Measurements from ENCODE around the gene GALNT17. TPM values are rescaled to one million over a fixed set of nuclear protein-coding genes. Genes with fewer than 3 reads are reported as not detected.

The GALNT17 gene
- total RNA-seq, 3 donors from 2014 or later = 1.2 to 9.9 (median 3.3) TPM

- intact Hi-C loops (cut with DNase I; ENCODE audit: low total_unique reads) = no loop called here
- no peaks in the 10 kb centered on the region for H3K27me3 ChIP-seq
- no peak for DNase-seq (ENCODE audit: low spot score in 2 of 2)
- no peaks in the 10 kb centered on the region for H3K4me1 ChIP-seq
- H3K27ac ChIP-seq = no peak overlapping the region
- peaks cover 0 to 6% of the 10 kb centered on the region in 2 donors for H3K9me3 ChIP-seq
- no peaks in the 10 kb centered on the region for H3K36me3 ChIP-seq
- H3K4me3 ChIP-seq = no peak overlapping the region
- TF ChIP-seq POLR2AphosphoS5 (IDR thresholded peaks at IDR 0.05) = no peak
- no peak for TF ChIP-seq CTCF (IDR thresholded peaks at IDR 0.05)
- no peak for TF ChIP-seq POLR2A (IDR thresholded peaks at IDR 0.05)
Measured at GRCh38 chr7:71313553-71313952, 181.6 kb downstream of the GALNT17 start.

GRCh38 chr7:71320916-71321315 lies 189.0 kb downstream of the GALNT17 start:
- Histone ChIP-seq H3K9me3 (no peaks in the 10 kb centered on the region), H3K4me3 (no peak overlapping the region), H3K36me3 (no peaks in the 10 kb centered on the region), H3K27me3 (no peaks in the 10 kb centered on the region), H3K4me1 (no peaks in the 10 kb centered on the region), H3K27ac (no peak overlapping the region)
- DNase-seq (ENCODE audit: low spot score in 2 of 2) = no peak
- TF ChIP-seq CTCF (IDR thresholded peaks at IDR 0.05) (no peak), POLR2AphosphoS5 (IDR thresholded peaks at IDR 0.05) (no peak), POLR2A (IDR thresholded peaks at IDR 0.05) (no peak)
- intact Hi-C loops (cut with DNase I; ENCODE audit: low total_unique reads) = no loop called here

GRCh38 chr7:71322201-71322600 lies 190.3 kb downstream of the GALNT17 start:
- TF ChIP-seq CTCF (IDR thresholded peaks at IDR 0.05) = no peak
- no peak for TF ChIP-seq POLR2A (IDR thresholded peaks at IDR 0.05)
- TF ChIP-seq POLR2AphosphoS5 (IDR thresholded peaks at IDR 0.05) = no peak
- intact Hi-C loops (cut with DNase I; ENCODE audit: low total_unique reads) = no loop called here
- DNase-seq (ENCODE audit: low spot score in 2 of 2) = no peak
- Histone ChIP-seq H3K4me1 (no peaks in the 10 kb centered on the region), H3K36me3 (no peaks in the 10 kb centered on the region), H3K9me3 (no peaks in the 10 kb centered on the region), H3K27me3 (no peaks in the 10 kb centered on the region), H3K27ac (no peak overlapping the region), H3K4me3 (no peak overlapping the region)

GRCh38 chr7:71323726-71324125 lies 191.8 kb downstream of the GALNT17 start:
- Histone ChIP-seq H3K4me3 (no peak overlapping the region), H3K9me3 (no peaks in the 10 kb centered on the region), H3K27ac (no peak overlapping the region), H3K36me3 (no peaks in the 10 kb centered on the region), H3K4me1 (no peaks in the 10 kb centered on the region), H3K27me3 (no peaks in the 10 kb centered on the region)
- TF ChIP-seq POLR2A (IDR thresholded peaks at IDR 0.05) (no peak), POLR2AphosphoS5 (IDR thresholded peaks at IDR 0.05) (no peak), CTCF (IDR thresholded peaks at IDR 0.05) (no peak)
- no peak for DNase-seq (ENCODE audit: low spot score in 2 of 2)
- intact Hi-C loops (cut with DNase I; ENCODE audit: low total_unique reads) = no loop called here

- intact Hi-C loops (cut with DNase I; ENCODE audit: low total_unique reads) = no loop called here
- Histone ChIP-seq H3K9me3 (no peaks in the 10 kb centered on the region), H3K27ac (no peak overlapping the region), H3K4me3 (no peak overlapping the region), H3K4me1 (no peaks in the 10 kb centered on the region), H3K36me3 (no peaks in the 10 kb centered on the region), H3K27me3 (no peaks in the 10 kb centered on the region)
- TF ChIP-seq POLR2AphosphoS5 (IDR thresholded peaks at IDR 0.05) = no peak
- no peak for TF ChIP-seq CTCF (IDR thresholded peaks at IDR 0.05)
- no peak for TF ChIP-seq POLR2A (IDR thresholded peaks at IDR 0.05)
- no peak for DNase-seq (ENCODE audit: low spot score in 2 of 2)
Measured at GRCh38 chr7:71325151-71325550, 193.2 kb downstream of the GALNT17 start.

Data from breast epithelium (tissue), 4 donors.